Measurements from ENCODE around the gene C1orf56.

GRCh38 chr1:151003180-151003579 lies 44.4 kb upstream of the C1orf56 start:
- TF ChIP-seq PCBP2 (optimal IDR thresholded peaks at IDR 0.05; ENCODE audit: low read depth, low read length, poor library complexity, severe bottlenecking) = no peak
- no peak for TF ChIP-seq REST (IDR thresholded peaks at IDR 0.05; ENCODE audit: borderline replicate concordance in 1 of 2, low read depth in 1 of 2, low read length in 2 of 2)
- no peak for TF ChIP-seq YY1 (IDR thresholded peaks at IDR 0.05; ENCODE audit: insufficient read depth, insufficient replicate concordance, low read depth, low read length)
- TF ChIP-seq GTF3A (CRISPR knock-in tag; conservative IDR thresholded peaks at IDR 0.05) = no peak
- TF ChIP-seq PRDM4 (CRISPR knock-in tag; IDR thresholded peaks at IDR 0.05; ENCODE audit: borderline replicate concordance) = no peak
- TF ChIP-seq PAF1 (CRISPR knock-in tag; IDR thresholded peaks at IDR 0.05) = no peak
- TF ChIP-seq HNRNPUL1 (IDR thresholded peaks at IDR 0.05; ENCODE audit: low read depth, low read length) = no peak
- no peak for TF ChIP-seq POLR2A (IDR thresholded peaks at IDR 0.05; ENCODE audit: insufficient read depth in 1 of 2, low read depth in 2 of 2, low read length in 2 of 2)
- TF ChIP-seq MTA1 (CRISPR knock-in tag; IDR thresholded peaks at IDR 0.05; ENCODE audit: borderline replicate concordance) = no peak
- no peak for TF ChIP-seq KMT2B (CRISPR knock-in tag; IDR thresholded peaks at IDR 0.05)
- no peak for TF ChIP-seq DR1 (CRISPR knock-in tag; IDR thresholded peaks at IDR 0.05)
